NCI-H1436 treated with DMSO at 0.1 percent for 48 hours (cell line): Measurements from ENCODE around the gene HSPH1.
"Not testable (repeated sequence)": the region's sequence is repeated elsewhere in the genome, so short reads cannot be mapped to it uniquely, and the experiment has no call there.

Experiments used
- DNase-seq: peaks from one replicate; lab custom pipeline; 2025; lab: John Stamatoyannopoulos, UW

The HSPH1 gene

DNA sequence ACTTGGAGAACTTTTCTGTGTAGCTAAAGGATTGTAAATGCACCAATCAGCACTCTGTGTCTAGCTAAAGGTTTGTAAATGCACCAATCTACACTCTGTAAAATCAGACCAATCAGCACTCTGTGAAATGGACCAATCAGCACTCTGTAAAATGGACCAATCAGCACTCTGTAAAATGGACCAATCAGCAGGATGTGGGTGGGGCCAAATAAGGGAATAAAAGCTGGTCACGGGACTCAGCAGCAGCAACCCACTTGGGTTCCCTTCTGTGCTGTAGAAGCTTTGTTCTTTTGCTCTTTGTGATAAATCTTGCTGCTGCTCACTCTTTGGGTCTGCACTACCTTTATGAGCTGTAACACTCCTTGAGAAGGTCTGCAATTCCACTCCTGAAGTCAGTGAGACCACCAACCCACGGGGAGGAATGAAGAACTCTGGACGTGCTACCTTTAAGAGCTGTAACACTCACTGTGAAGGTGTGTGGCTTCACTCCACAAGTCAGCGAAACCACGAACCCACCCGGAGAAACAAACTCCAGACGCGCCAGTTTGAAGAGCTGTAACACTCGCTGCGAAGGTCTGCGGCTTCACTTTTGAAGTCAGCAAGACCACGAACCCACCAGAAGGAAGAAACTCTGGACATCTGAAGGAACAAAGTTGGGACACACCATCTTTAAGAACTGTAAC, 16.2 kb upstream of the HSPH1 start:
- DNase-seq: not testable (repeated sequence)

DNA sequence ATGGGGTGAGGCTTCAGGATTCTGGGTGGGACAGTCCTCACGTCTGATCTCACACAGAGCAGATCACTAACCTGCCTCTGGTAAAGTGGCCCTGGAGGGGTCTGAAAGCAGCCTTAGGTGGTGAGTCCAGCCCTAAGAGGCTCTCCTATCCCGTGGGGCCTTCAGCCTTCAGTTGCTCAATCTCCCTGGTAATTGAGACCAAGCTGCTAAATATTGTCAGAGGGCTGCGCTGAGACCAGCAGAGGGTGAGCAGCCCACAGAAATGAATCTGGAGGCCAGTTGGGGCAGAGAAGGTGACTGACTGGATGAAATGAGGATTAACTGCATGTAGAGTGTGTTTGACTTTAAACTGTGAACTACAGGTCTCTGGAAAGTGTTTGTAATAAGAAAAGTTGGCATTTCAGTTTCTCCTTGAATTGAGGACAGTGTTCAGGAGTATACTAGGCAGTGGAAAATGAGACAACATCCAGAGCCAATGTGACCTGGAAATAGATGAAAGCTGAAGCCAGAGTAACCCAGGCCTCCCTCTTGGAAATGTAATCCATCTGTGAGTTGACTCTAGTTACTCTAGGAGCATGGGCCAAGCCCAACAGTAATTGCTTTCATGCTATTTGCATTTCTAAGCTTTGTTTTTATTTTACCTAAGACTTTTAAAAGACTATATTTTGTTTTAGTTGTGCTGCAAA, 14.3 kb upstream of the HSPH1 start:
- no peak for DNase-seq

DNA sequence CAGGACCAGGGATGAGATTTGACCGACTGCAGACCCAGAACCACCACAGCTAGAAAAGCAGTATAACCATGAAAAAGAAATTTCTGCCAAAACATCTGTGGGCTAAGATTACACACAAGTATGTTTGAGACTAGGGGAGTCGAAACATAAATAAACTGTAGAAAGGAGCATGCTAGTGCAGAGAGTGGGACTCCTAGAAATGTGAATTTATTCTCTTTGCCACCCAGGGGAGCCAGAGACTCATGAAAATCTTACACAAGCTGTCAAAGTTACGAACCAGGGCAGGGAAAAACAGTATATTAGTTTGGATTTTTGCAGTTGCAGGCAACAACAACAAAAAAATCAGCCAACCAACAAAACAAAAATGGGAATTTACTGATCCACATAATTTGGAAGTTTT, 12.3 kb upstream of the HSPH1 start:
- no peak for DNase-seq

DNA sequence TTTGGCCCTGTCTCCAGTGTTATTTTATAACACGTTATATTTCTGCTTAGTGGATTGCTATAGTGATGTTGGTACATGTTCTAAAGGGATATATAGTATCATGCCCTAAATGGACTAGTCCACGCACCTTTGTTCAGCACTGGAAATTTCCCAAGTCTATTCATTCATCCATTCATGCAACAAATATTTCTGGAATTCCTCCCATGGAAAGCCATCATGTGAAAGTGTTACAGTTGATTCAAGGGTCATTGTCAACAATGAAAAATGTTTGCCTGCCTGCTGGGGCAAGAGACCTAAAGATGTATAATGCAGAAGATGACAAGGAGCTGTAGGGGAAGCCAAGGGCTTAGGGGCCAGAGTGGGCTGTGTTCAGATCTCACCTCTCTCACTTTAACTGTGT, 10.8 kb upstream of the HSPH1 start:
- DNase-seq: no peak

DNA sequence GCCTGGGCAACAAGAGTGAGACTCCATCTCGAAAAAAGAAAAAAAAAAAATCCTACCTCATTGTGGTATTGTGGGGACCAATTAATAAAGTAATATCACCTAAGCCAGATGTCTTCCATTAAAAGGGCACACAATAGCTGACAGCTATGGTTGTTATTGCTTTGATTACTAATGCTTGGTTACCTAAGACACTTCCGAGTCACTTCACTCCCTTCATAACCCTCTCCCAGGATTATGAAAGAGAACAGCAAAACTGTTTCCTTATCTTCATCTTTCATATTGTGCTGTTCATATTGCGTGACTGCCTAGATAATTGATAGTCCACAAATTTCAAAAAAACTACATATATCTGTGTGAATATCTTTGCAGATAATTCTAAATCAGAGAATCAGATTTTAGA, 10.3 kb upstream of the HSPH1 start:
- no peak for DNase-seq

DNA sequence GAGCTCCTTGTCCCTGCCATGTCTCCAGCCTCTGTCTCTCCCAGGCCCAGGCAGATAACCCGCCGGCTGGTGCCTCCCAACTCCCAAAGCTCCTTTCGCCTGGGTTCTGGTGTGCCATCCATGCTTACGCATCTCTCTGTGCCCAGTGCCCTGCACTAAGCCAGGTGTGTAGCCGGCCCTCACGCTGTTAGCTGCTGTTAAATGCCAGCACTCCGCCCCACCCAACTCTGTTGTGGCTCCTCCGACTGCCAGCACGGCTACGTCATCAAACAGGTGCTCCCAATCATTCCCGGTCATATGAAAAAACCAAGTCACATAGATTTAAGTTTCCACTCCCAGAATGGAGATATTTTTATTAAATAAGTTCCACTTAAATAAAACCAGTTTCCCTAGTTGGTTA, 7.0 kb upstream of the HSPH1 start:
- no peak for DNase-seq

DNA sequence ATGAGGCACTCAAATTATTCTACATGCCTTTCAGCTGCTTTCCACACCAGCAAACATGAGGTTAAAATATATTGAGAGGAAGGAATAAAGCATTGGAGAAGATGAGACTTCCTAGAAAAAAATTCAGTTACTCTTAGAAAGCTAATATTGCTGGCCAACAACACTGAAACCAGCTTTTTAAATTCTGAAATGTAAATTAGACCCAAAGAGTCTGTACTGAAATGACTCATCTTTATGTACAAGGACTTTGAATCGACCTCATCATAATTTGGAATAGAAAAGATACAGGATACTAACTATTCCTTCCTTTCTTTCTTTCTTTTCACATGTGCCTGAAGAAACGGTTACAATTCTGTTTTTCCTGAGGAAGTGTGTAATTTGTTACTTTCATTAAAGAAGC, 6.5 kb upstream of the HSPH1 start:
- DNase-seq: no peak

DNA sequence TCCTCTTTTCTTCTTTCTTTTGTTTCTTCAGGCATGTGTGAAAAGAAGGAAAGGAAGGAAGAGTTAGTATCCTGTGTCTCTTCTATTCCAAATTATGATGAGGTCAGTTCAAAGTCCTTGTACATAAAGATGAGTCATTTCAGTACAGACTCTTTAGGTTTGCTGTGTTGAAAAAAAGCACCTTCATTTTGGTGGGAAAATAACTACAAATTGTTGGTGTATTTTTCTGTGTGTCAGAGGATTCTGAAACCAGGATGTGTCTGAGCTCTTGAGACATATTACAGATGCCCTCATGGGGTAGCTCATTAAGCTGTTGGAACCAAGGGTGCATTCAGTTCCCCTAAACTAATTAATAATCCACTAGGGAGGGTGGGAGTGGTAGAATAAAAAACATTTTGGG, 5.8 kb upstream of the HSPH1 start:
- DNase-seq: no peak

DNA sequence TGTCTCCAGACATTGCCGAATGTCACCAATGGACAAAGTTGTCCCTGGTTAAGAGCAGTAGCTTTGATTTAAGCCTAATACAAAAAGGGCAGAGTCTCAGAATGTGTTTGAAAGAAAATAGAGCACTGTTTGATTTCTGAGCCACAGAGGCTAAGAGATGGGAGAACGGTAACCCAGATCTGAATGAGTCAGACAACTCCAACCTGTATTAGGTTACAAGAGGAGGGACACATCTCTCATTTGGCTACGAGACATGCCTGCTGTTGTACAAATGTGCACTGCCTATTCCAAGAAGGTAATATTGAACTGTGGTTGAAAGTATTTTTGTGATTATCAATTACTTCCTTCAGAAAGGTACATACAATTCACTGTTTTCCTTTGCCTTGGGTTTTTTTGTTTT, 4.9 kb upstream of the HSPH1 start:
- DNase-seq: no peak

DNA sequence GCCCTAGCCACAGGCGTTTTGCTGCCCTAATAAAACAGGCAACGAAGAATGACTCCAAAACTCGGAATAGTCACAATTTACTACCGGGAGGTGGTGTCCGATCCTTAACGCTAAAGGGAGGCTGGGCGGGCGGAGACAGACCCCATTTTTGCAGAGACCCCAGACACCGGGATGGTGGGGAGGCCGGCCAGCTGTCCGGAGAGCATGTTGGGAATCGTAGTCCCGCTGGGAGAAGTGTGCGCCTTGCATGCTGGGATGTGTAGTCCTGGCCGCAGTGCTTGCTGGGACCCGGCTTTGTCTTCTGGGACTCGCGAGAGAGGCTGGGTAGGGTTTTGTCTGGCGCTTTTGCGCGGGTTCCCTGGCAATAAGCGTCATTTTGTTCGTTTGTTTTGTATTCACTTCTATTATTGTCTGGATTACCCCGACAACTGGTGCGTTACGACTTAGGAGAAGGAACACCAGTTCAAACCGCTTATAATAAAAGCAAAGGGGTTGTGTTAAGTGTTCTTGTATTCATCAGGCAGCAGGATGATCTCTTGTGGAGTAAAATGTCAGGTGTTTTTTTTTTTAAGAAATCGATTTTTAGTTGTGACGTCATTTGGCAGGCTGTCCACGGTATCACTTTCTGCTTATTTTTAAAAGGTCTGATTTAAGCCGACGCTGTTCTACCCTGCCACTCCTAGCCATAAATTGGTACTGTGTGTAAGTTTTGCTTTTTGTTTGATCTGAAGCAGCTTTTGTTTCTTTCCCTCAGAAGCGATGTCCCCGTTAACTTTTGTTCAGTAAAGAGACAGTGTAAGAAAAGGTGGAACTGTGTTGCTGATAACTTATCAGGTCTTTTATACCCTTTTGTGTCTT, 676 bp upstream of the HSPH1 start:
- DNase-seq: peak; percentile 71

DNA sequence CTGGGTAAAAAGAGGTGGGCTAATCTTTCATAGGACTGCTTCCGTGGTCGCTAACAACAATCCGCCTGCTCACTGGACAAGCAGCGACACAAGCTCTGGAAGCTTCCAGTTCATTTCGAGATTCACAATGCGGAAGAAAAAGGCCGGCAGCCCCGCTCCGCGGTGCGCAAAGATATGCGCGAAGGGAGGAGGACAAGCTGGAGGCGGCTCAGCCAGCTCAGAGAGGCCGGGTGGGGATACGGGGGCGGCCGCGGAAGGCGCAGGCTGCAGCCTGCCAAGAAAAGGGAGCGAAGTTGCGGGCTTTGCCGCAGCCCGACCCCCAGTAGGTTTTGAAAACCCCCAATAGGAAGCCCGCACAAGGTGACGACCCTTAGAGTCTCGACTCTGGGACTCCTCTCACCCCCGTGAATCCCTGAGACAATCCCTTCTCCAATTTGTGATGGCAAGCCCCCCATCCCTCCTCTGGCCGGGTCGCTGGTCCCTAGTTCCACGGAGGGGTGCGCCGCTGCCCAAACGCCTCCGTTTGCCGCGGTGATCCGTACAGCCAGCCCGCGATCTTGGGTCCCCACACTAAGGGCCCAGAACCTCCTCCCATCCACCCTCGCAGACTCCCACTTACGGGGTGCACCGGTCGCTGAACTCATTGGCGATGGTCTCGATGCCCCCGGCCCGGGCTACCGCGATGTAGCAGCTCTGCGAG, 697 bp downstream of the HSPH1 start:
- DNase-seq: no peak

DNA sequence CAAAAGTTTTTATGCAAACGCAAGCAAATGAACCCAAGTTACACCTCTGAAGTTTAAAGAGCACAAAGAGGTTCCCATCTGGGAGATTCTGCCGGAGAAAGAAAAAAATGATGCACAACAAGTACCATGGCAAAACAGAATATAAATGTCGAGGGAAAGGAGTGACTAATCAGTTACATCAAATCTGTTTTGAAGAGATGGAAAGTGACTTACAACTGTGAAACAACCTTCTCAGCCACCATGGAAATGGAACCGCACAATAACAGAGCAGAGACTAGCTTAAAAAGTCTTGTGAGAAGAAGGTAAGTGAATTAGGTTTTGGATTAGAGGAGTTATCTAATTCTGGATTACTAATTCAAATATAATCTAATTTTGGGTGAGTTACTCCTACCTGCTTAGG, 2.4 kb downstream of the HSPH1 start:
- no peak for DNase-seq

DNA sequence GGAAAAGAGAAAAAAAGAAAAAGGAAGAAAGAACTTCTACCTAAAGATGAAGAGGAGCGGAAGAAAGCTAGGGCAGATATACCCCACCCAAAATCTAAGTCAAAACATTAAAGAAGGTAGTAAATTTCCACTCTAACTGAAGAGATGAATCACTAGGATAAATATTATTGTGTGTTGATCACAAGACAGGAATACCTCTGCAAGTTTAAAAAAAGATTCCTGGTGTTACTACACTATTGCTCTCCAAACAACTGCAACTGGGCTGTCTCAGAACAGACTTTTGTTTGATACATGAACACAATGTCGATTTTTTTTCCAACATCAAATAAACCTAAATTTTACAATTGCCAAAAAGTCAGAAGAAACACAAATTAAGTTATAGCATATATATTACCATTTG, 6.8 kb downstream of the HSPH1 start:
- DNase-seq: no peak

DNA sequence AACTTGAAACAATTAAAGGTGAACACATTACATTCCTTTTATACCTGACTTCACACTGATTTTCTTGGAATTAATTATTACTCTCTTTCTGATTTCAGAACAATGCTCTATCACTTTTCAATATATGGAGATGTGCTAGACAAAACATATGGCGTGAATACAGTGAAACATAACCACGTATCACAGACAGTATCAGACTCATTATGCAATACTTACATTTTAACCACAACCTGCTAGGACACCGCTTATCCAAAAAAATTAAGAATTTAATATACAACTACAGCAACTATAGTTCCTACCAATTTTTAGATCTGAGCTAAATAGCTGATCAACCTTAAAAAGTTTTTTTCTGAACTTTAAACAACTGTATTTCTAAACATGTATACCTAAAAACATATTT, 9.9 kb downstream of the HSPH1 start:
- no peak for DNase-seq

DNA sequence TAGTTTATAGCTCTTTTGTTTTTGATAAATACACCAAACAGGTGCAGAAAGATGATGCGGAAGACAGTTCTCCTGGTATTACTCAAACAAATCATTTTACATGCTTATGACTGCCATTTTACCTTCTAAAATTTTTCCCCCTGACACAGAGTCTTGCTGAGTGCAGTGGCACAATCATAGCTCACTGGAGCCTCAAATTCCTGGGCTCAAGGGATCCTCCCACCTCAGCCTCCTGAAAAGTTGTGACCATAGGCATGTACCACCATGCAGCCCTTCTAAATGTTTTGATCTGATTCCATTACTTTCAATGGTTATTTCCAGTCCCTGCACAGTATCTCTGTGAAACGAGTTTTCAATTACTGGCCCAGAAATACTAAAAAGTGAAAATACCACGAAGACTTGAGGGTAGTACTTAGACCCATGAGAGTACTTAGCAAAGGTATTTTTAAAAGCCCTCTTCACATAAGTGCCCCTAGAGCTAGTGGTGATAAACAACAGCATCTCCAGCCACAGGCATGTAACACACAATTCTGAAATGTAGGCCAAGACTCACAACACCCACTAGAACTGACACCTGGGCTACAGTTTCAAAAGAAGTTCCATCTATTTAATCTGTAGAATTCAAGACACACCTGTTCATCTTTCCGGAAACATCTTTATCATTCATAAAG, 11.3 kb downstream of the HSPH1 start:
- DNase-seq: no peak

DNA sequence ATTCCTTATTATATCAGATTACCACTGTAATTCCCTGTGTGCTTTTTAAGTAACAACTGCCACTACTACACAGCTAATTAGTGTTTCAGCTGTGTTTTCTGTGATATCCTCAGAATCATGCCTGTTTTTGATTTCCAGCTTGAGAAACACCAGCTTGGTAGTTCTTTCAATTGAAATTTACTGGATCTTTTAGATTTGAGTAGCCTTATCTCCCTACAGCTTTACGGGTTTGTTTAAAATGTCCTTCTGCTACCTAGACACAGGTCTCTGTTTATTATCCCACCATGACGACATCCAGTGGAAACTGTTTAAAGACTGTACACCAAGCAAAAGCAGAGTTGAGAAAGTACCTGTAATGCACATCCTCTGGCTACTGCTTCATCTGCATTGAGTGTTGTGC, 12.1 kb downstream of the HSPH1 start:
- DNase-seq: no peak

DNA sequence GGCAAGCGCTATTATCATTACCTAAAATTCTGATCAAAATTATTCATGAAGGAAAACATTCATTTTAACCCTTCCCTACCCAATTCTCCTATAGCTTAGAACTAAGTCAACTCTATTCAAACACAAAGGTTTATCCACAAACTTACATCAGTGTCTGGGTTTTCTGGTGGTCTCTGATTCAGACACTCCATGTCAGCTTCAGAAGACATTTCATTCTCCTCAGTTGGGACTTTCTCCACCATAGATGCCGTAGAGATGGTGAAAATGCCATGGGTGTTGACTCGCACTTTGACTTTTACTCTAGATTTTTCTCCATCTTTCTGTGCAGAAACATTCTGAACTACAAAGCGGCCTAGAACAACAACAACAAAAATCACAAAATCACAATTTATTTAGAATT, 16.3 kb downstream of the HSPH1 start:
- no peak for DNase-seq

DNA sequence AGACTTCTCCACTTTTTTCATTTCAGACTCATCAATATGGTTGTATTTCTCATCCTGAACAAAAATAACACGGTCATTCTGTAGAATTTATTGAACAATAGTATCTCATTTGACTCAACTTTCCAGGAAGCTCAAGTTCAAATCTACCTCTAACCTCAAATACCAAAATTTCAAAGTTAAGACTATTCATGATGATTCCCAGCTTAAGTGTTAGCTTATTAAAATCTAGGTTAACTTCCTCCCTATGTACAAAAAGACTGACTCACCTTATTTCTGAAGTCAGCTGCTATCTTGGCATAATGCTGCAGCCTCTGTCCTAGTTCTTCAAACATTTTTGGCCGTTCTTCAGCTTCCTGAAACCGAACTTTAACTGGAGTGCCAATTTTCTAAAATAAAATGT, 23.2 kb downstream of the HSPH1 start:
- no peak for DNase-seq

DNA sequence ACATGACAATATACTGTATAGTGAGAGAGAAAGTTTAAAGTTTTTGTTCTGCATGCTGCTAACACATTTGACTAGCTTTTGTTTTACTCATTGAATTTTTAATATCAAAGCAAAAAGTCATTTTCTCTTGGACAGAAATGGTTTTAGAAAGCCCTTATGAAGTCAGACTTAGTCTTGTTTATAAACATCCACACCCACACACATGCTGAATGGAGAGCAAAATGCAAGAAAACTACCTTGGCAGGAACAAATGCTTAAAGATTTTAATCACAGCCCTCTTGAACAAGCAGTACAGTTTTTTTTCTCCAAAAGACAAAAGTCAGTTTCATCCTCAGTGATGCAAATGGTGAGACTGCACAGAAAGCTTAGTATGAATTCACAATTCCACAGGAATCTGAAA, 25.0 kb downstream of the HSPH1 start:
- DNase-seq: no peak

DNA sequence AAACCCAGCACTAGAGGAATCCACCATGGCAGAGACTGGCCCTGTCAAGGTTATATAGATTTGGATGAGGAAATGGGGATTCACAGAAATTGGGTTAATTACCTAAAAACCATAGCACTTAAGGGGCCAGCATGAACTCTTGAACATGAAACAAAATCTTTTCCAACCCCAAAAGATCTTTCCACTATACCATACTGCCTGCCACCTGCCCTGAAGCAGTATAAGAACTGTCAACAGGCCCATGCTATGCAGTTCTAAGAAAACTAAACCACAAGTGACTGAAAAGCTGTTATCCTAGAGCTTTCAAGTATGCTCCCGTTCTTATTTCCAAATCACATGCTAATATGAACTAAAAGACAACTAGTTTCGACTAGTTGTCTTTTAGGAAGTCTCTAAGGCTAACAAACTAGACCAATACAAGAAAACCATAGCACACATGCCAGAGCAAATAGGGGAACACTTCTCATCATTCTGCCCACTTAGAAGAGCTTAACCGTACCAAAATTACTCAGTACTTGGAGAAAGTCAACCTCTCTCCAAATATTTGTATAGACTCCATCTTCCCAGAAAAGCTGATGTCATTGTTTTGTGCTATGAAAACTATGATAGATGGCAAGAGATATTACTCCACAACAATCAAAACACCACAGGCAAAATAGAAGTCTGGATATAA, 27.5 kb downstream of the HSPH1 start:
- no peak for DNase-seq

DNA sequence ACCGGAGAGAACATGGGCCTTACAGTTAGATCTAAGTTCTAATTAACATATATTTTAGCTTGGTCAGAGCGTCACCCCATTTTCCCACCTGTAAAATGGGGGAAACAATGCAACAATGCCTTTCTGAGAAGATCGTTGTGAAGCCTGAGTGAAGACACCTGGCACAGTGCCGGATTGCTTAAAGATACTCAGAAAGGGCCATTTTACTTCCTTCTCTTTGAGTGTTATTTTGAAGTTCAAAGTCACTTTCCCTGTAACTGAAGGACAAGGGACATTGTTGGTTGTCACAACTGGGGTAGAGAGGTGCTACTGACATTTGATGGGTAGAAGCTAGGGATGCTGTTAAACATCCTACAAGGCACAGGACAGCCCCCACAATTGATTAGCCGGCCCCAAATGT, 28.1 kb downstream of the HSPH1 start:
- DNase-seq: no peak
